ELR (cell line): ENCODE data around the gene CLCN2.

Source experiments
- DNase-seq: peaks from one replicate; pipeline ENCODE4 v3.0.0-alpha.2; 2015; ENCODE audit warnings: low read depth

The CLCN2 gene

DNA sequence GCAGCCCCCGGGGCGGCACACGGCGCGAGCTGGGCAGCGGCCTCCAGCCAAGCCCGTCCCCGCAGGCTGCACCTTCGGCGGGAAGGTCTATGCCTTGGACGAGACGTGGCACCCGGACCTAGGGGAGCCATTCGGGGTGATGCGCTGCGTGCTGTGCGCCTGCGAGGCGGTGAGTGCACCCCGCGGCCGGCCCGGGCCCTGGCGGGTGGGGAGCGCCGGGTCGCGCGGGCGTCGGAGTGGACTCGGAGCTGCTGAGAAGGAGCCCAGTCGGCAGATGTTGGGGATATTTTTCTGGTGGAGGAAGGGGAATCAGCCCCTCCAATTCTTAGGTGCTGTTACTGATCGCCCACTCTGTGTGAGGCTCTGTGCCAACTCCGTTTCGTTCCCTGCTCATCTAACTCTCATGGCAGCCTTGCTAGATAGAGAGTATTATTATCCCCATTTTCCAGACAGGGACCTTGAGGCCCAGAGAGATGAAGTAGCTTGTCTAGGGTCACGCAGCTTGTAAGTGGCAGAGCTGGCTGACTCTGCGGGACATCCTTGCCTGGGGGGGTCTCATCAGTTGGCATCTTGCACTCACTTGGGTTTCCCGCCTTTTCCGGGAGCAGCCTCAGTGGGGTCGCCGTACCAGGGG, 19.3 kb upstream of the CLCN2 start:
- DNase-seq, result no peak

- DNase-seq, result peak; percentile 42
Observed at GRCh38 chr3:184380185-184380626, 18.8 kb upstream of the CLCN2 start.

DNA sequence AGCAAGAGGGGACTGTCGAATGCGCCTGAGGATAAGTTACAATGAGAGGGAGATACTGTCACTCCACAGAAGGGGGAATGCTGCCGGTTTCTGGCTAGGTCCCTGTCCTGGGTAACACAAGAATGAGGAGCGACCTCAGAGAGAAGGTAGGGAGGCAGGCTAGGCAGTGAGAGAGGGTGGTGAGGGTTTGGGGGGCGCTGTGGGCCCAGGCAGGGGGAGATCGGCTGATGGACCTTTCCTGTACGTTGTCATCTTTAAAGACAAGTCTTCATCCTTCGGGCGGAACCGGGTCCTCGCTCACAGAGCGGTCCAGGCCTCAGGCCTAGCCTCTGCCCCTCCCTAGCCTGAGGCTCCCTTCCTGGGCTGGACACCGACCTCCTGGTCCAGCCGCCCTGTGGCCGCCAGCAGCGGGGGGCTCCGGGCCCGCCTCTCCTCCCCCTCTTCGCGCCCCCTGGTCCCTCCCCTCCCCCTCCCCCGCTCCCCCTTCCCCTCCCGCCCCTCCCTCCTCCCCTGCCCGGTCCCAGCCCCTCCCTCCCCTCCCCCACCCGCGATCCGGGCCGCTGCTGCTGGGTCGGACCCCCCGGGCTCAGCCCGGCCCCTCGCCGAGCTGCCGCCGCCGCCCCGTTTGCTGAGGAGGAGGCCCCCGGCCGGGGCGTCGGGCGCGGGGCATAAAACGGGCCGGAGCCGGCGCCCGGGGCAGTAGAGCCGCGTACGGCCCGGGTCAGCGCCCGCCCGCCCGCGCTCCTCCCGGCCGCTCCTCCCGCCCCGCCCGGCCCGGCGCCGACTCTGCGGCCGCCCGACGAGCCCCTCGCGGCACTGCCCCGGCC, 18.2 kb upstream of the CLCN2 start, which contains the start of gene CHRD:
CHRD (plus strand) TSS at position 697 of the 827 bp plus-strand sequence. CDS start 265 bp downstream, outside the sequence.
- DNase-seq, result no peak

- no peak for DNase-seq
Observed at GRCh38 chr3:184378651-184379357, 17.4 kb upstream of the CLCN2 start.

- DNase-seq, result no peak
Observed at GRCh38 chr3:184377882-184378445, 16.6 kb upstream of the CLCN2 start, which contains the start of gene THPO. TSS of gene THPO (minus strand) at chr3:184378207. CDS start at chr3:184376259, 1,948 bp downstream.

- no peak for DNase-seq
Observed at GRCh38 chr3:184377374-184377773, 16.0 kb upstream of the CLCN2 start.

- DNase-seq, result no peak
Observed at GRCh38 chr3:184375747-184376461, 14.5 kb upstream of the CLCN2 start.

- peak; percentile 28 for DNase-seq
Observed at GRCh38 chr3:184373422-184373821, 12.0 kb upstream of the CLCN2 start.

DNA sequence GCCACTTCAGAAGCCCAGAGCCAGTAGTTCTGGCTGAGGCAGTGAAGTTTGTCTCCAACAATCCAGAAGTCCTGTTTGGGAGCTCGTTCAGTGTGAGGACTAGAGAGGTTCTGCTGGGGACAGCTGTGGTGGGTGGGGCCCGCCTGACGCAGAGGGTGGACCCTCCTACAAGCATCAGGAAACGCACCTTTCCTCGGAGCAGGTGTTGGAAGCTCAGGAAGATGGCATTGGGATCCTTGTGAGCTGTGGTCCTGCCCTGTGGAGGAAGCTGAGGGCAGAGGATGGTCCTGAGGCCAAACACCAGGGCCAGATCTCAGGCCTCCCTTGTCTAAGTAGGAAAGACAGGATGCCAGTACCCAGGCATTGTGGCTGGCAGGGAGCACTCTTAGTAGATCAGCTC, 11.5 kb upstream of the CLCN2 start:
- DNase-seq, result no peak

DNA sequence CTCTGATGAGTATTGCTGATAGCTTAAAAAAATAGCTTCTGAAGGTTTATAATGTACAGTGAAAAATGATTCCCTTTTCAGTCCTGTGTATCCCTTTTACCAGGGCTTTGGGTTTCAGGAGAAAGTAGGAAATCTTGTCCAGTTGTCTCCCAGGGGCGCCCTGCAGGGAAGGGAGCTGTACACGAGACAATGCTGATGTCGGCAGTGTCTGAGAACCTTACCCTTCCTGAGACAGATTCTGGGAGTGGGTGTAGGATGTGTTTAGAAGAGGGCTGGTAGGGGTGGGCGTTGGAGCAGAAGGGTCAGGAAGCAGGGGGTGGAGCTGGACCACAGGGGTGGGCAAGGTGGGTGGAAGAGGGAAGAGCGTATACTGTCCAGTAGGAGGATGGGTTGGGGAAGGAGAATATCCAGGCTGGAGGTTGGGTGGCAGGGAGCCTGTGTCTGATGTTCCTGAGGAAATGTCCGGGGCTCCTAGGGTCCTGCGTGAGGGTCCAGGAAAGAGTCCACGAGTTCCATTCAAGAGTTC, 11.0 kb upstream of the CLCN2 start:
- DNase-seq, result no peak

- peak; percentile 89 for DNase-seq
Observed at GRCh38 chr3:184371570-184372018, 10.2 kb upstream of the CLCN2 start.

DNA sequence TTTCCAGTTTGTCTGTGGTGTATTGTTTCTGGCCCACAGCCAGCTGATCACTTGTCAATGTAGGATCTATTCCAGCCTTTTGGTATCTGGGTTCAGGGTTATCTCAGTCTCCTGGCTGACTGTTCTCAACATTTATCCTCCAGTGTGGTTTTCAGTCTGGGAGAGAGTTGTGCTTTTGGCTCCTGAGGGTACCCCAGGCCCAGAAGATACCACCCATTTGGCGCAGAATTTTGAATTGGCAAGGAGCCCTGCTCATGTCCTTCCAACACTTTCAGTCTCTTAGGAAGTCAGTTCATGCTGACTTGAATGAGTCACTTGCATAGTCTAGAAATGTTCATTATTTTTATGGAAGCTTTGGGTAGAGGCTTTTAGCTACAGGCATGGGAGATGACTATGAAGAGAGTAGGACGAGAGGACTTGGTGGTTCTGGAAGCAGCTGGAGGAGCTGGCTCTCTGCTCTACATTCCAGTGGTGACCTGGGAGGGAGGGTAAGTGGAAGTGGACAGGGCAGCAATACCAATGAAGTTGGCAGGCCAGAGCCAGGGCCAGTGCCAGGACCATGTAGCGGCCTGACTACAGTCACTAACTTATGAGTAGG, 7.3 kb upstream of the CLCN2 start:
- DNase-seq, result peak; percentile 34

- no peak for DNase-seq
Observed at GRCh38 chr3:184368116-184368515, 6.7 kb upstream of the CLCN2 start.

- no peak for DNase-seq
Observed at GRCh38 chr3:184366619-184367289, 5.3 kb upstream of the CLCN2 start.

DNA sequence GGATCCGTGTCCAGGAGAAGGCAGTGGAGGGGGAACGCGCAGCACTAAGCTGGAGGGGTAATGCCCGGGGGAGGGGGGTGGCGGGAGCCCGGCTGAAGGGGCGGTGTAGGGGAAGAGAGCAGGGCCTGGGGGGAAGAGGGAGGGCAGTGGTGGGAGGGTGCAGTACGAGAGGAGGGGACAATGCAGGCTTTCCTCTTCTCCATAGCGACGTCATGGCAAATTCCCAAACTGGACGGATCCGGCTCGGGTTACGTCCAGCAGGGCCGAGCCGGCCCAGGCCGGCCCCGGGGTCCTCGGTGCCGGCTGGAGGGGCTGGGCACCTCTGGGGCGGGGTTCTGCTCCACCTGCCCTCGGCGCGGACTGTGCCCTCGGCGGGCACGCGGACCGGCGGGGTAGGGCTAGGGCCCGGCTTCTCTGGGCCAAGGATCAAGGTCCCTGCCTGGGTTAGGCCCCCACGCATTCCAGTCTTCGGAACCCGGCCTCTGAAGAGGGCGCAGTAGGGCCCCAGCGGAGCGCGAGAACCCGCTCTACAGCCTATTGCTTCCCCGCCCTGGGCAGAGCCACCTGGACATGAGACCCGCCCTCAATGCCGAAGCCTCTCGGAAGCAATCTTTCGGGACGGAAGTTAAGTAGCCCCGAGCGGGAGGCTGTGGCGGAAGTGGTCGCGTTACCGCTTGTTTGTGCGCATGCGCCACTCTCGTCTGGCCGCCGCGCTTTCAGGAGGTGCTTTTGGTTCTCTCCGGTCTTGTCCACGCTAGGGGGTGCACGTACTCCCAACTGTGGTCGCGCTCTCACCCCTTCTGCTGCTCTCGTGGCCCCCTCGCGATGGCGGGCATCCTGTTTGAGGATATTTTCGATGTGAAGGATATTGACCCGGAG, 1.5 kb upstream of the CLCN2 start:
- DNase-seq, result peak; percentile 99

- peak; percentile 72 for DNase-seq
Observed at GRCh38 chr3:184361932-184362667, 695 bp upstream of the CLCN2 start.

DNA sequence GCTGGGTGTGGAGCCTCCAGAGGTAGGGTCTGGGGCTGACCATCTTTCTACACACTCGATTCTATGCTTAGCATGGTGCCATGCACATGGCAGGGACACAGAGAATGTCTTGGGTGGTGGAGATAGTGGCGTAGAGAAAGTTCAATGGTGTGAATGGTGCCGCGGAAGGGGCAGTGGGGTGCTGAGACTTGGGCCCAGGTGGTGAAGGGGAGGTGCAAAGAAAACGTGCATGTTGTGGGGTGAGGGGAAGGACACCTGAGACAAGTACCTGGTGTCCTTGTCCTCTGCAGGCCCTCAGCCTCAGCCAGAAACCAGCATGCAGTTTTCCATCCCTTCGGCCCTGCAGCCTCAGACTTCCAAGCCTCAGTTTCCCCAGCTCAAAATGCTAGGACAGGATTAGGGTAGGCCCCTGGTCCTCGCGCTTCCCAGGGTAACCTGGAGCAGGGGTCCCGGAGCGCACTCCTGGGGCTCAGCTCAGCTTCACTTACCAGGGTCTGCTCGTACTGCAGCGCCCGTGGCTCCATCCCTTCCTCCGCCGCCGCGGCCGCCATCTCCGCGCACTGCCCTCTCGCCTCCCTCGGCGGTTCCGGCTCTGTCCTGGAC, 375 bp downstream of the CLCN2 start:
- no peak for DNase-seq
